AML-193 (cell line): ENCODE measurements around the gene PLEKHH3.
A peak's percentile ranks its signal among the peaks of the same experiment; 100 is the strongest.

Experiments
- DNase-seq, 2 experiments: peaks; one replicate each; lab custom pipeline; 2025; lab: John Stamatoyannopoulos, UW

Gene PLEKHH3

GRCh38 chr17:42685831-42686230 lies 9.0 kb upstream of the PLEKHH3 start:
- DNase-seq, result no peak

GRCh38 chr17:42684929-42685556 lies 8.2 kb upstream of the PLEKHH3 start:
- no peak for DNase-seq

GRCh38 chr17:42683407-42684034 lies 6.7 kb upstream of the PLEKHH3 start:
- DNase-seq, result no peak

- DNase-seq, result peak in 1 of 2 experiments; percentile 12
These were observed 6.1 kb upstream of the PLEKHH3 start for GRCh38 chr17:42682722-42683403.

GRCh38 chr17:42681976-42682721 lies 5.4 kb upstream of the PLEKHH3 start, which contains the start of gene CNTNAP1:
CNTNAP1 (plus strand) TSS chr17:42682531; CDS start chr17:42682830, 299 bp downstream.
- DNase-seq, result no peak

GRCh38 chr17:42680331-42680808 lies 3.6 kb upstream of the PLEKHH3 start:
- no peak for DNase-seq

GRCh38 chr17:42679492-42680330 lies 2.9 kb upstream of the PLEKHH3 start:
- DNase-seq, result peak; percentile 86

- DNase-seq, result peak in 1 of 2 experiments; percentile 19
These were observed 2.2 kb upstream of the PLEKHH3 start for GRCh38 chr17:42678951-42679491.

- DNase-seq, result peak; percentile 94 to 96
These were observed 1.4 kb upstream of the PLEKHH3 start for GRCh38 chr17:42677921-42678781.

GRCh38 chr17:42677012-42677857 lies 441 bp upstream of the PLEKHH3 start:
- DNase-seq, result peak; percentile 99 to 100

GRCh38 chr17:42675965-42676423 lies 800 bp downstream of the PLEKHH3 start:
- no peak for DNase-seq

- DNase-seq, result no peak
These were observed 1.3 kb downstream of the PLEKHH3 start for GRCh38 chr17:42675348-42675964.

GRCh38 chr17:42674755-42675347 lies 1.9 kb downstream of the PLEKHH3 start:
- DNase-seq, result no peak

GRCh38 chr17:42673885-42674754 lies 2.7 kb downstream of the PLEKHH3 start:
- peak; percentile 29 to 45 for DNase-seq

- no peak for DNase-seq
These were observed 3.4 kb downstream of the PLEKHH3 start for GRCh38 chr17:42673266-42673884.

GRCh38 chr17:42672038-42672437 lies 4.8 kb downstream of the PLEKHH3 start:
- DNase-seq, result no peak
